SU-DHL-6 (cell line): ENCODE data around the gene PRDM15.

Experiments used
- H2AFZ ChIP-seq: fragments of 200-600 bp; sonication (generic); 2 replicates; pipeline ENCODE4 v1.6.1; 2014; ENCODE audit warnings: low read depth, mild to moderate bottlenecking, moderate library complexity, mixed read lengths, antibody characterized with exemption, low read length; ENCODE audit not compliant: severe bottlenecking
- H3F3A ChIP-seq: fragments of 200-600 bp; shearing (Covaris generic); 2 replicates; pipeline ENCODE4 v1.6.0; 2016; ENCODE audit warnings: antibody characterized with exemption, mild to moderate bottlenecking; ENCODE audit not compliant: insufficient read depth
- H3K27ac ChIP-seq: fragments of 200-600 bp; sonication (generic); 2 replicates; pipeline ENCODE4 v1.5.1; 2016; ENCODE audit warnings: low read depth, mild to moderate bottlenecking, low read length, moderate library complexity, mixed read lengths
- H3K27me3 ChIP-seq: fragments of 200-600 bp; sonication (generic), shearing (Covaris generic); 2 replicates; pipeline ENCODE4 v1.6.0; 2014; ENCODE audit warnings: mild to moderate bottlenecking, low read length
- H3K36me3 ChIP-seq: fragments of 200-600 bp; sonication (generic); 2 replicates; pipeline ENCODE4 v1.6.1; 2014; ENCODE audit warnings: mild to moderate bottlenecking, low read length, mixed read lengths
- H3K4me2 ChIP-seq: fragments of 300-600, 200-600 bp; shearing (Covaris generic), sonication (generic); 2 replicates; pipeline ENCODE4 v1.6.0; 2014; ENCODE audit warnings: low read length, low read depth, mild to moderate bottlenecking; ENCODE audit not compliant: poor library complexity, severe bottlenecking
- H3K4me3 ChIP-seq: fragments of 200-600 bp; sonication (generic); 2 replicates; pipeline ENCODE4 v1.5.1; 2014; ENCODE audit warnings: antibody characterized with exemption, low read length, mild to moderate bottlenecking, mixed read lengths; ENCODE audit not compliant: insufficient read depth, poor library complexity, severe bottlenecking
- H3K79me2 ChIP-seq: fragments of 200-600 bp; sonication (generic); 2 replicates; pipeline ENCODE4 v1.6.1; 2014; ENCODE audit warnings: mild to moderate bottlenecking, low read length, moderate library complexity; ENCODE audit not compliant: insufficient read depth
- H3K9ac ChIP-seq: fragments of 200-600 bp; sonication (generic); 2 replicates; pipeline ENCODE4 v1.7.0; 2014; ENCODE audit warnings: mild to moderate bottlenecking, low read length
- H3K9me2 ChIP-seq: fragments of 200-600 bp; sonication (generic); replicated peaks from 2 replicates; pipeline ENCODE4 v1.6.1; 2014; ENCODE audit warnings: low read length; ENCODE audit not compliant: insufficient read depth
- H3K9me3 ChIP-seq: fragments of 200-600 bp; sonication (generic); 2 replicates; pipeline ENCODE4 v1.6.1; 2014; ENCODE audit warnings: low read length, mixed read lengths; ENCODE audit not compliant: insufficient read depth
- H4K20me1 ChIP-seq: fragments of 200-600 bp; sonication (generic); 2 replicates; pipeline ENCODE4 v1.6.1; 2014; ENCODE audit warnings: low read depth, mild to moderate bottlenecking, antibody characterized with exemption, low read length, moderate library complexity, mixed read lengths
- CTCF ChIP-seq: fragments of 200-600 bp; sonication (generic); IDR thresholded peaks from one replicate; pipeline ENCODE4 v1.5.1; 2017; ENCODE audit warnings: antibody characterized with exemption, mild to moderate bottlenecking, low read length, moderate library complexity; ENCODE audit not compliant: insufficient read depth, poor library complexity, severe bottlenecking
- EZH2phosphoT487 ChIP-seq: fragments of 200-600 bp; sonication (generic), shearing (Covaris generic); conservative IDR thresholded peaks from 2 replicates; pipeline ENCODE4 v1.6.1; 2018; ENCODE audit warnings: mild to moderate bottlenecking, antibody characterized with exemption, low read length, moderate library complexity, mixed read lengths

Gene PRDM15

GRCh38 chr21:41923186-41923585 lies 44.0 kb upstream of the PRDM15 start:
- H2AFZ ChIP-seq: no peak overlapping the region
- no peaks in the 10 kb centered on the region for H3K9me3 ChIP-seq
- TF ChIP-seq EZH2phosphoT487 (no peak), CTCF (no peak)
- H3K27ac ChIP-seq: no peak overlapping the region
- H3K4me2 ChIP-seq: no peak overlapping the region
- no peak overlapping the region for H3K4me3 ChIP-seq
- no peaks in the 10 kb centered on the region for H3K36me3 ChIP-seq
- H3K9me2 ChIP-seq: no peaks in the 10 kb centered on the region
- H3K27me3 ChIP-seq: no peaks in the 10 kb centered on the region
- H3F3A ChIP-seq: no peaks in the 10 kb centered on the region
- no peaks in the 10 kb centered on the region for H3K79me2 ChIP-seq
- H3K9ac ChIP-seq: no peak overlapping the region
- H4K20me1 ChIP-seq: no peaks in the 10 kb centered on the region

GRCh38 chr21:41921021-41921420 lies 41.9 kb upstream of the PRDM15 start:
- H3K27ac ChIP-seq: no peak overlapping the region
- H2AFZ ChIP-seq: no peak overlapping the region
- no peaks in the 10 kb centered on the region for H3F3A ChIP-seq
- H3K27me3 ChIP-seq: no peaks in the 10 kb centered on the region
- no peaks in the 10 kb centered on the region for H3K79me2 ChIP-seq
- TF ChIP-seq CTCF (no peak), EZH2phosphoT487 (no peak)
- H4K20me1 ChIP-seq: no peaks in the 10 kb centered on the region
- no peak overlapping the region for H3K4me3 ChIP-seq
- no peak overlapping the region for H3K4me2 ChIP-seq
- H3K9me3 ChIP-seq: no peaks in the 10 kb centered on the region
- no peak overlapping the region for H3K9ac ChIP-seq
- H3K9me2 ChIP-seq: no peaks in the 10 kb centered on the region
- no peaks in the 10 kb centered on the region for H3K36me3 ChIP-seq

- H4K20me1 ChIP-seq: no peaks in the 10 kb centered on the region
- no peak for TF ChIP-seq EZH2phosphoT487
- TF ChIP-seq CTCF: no peak
- H3K9me3 ChIP-seq: no peaks in the 10 kb centered on the region
- H3K36me3 ChIP-seq: no peaks in the 10 kb centered on the region
- no peaks in the 10 kb centered on the region for H3K9me2 ChIP-seq
- H3K27ac ChIP-seq: no peak overlapping the region
- H3K9ac ChIP-seq: no peak overlapping the region
- no peak overlapping the region for H3K4me3 ChIP-seq
- H2AFZ ChIP-seq: no peak overlapping the region
- no peaks in the 10 kb centered on the region for H3F3A ChIP-seq
- H3K79me2 ChIP-seq: no peaks in the 10 kb centered on the region
- no peaks in the 10 kb centered on the region for H3K27me3 ChIP-seq
- H3K4me2 ChIP-seq: no peak overlapping the region
Observed at GRCh38 chr21:41920476-41920875, 41.3 kb upstream of the PRDM15 start.
